ENCODE measurements around the gene ERGIC2. TPM values are rescaled to one million over a fixed set of nuclear protein-coding genes. Genes with fewer than 3 reads are reported as not detected.

Gene ERGIC2
- total RNA-seq, 2 donors from 2014 or later, result 27.9 to 56.8 TPM

GRCh38 chr12:29414368-29414767 lies 33.4 kb upstream of the ERGIC2 start:
- Histone ChIP-seq H3K36me3 (no peaks in the 10 kb centered on the region), H3K4me3 (no peak overlapping the region), H3K9me3 (no peaks in the 10 kb centered on the region), H3K27ac (no peak overlapping the region), H3K27me3 (replicated peaks; ENCODE audit: insufficient read depth) (no peaks in the 10 kb centered on the region), H3K4me1 (replicated peaks) (no peaks in the 10 kb centered on the region)
- no peak for DNase-seq (ENCODE audit: low spot score)
- TF ChIP-seq POLR2A (IDR thresholded peaks at IDR 0.05), result no peak
- TF ChIP-seq CTCF (IDR thresholded peaks at IDR 0.05), result no peak
- no peak for TF ChIP-seq POLR2AphosphoS5 (IDR thresholded peaks at IDR 0.05)
- intact Hi-C loops (cut with DNase I), result no loop called here

- 73% methylated on average over 4 of the region's 4 CpGs for WGBS
- H3K9me3 ChIP-seq, result no peaks in the 10 kb centered on the region
- intact Hi-C loops (cut with DNase I), result no loop called here
- no peaks in the 10 kb centered on the region for H3K27me3 ChIP-seq (replicated peaks; ENCODE audit: insufficient read depth)
- no peak overlapping the region for H3K4me3 ChIP-seq
- TF ChIP-seq CTCF (IDR thresholded peaks at IDR 0.05) (no peak), POLR2A (IDR thresholded peaks at IDR 0.05) (no peak), POLR2AphosphoS5 (IDR thresholded peaks at IDR 0.05) (no peak)
- DNase-seq (ENCODE audit: low spot score), result no peak
- no peaks in the 10 kb centered on the region for H3K4me1 ChIP-seq (replicated peaks)
- H3K27ac ChIP-seq, result no peak overlapping the region
- H3K36me3 ChIP-seq, result no peaks in the 10 kb centered on the region
These were observed 24.6 kb upstream of the ERGIC2 start for GRCh38 chr12:29405561-29405960.

GRCh38 chr12:29403991-29404390 lies 23.0 kb upstream of the ERGIC2 start:
- H3K27ac ChIP-seq, result no peak overlapping the region
- H3K4me3 ChIP-seq, result no peak overlapping the region
- no peak for TF ChIP-seq CTCF (IDR thresholded peaks at IDR 0.05)
- intact Hi-C loops (cut with DNase I), result no loop called here
- no peaks in the 10 kb centered on the region for H3K27me3 ChIP-seq (replicated peaks; ENCODE audit: insufficient read depth)
- no peaks in the 10 kb centered on the region for H3K9me3 ChIP-seq
- 51% methylated on average over 4 of the region's 4 CpGs for WGBS
- no peaks in the 10 kb centered on the region for H3K36me3 ChIP-seq
- no peaks in the 10 kb centered on the region for H3K4me1 ChIP-seq (replicated peaks)
- no peak for DNase-seq (ENCODE audit: low spot score)

GRCh38 chr12:29402437-29402836 lies 21.5 kb upstream of the ERGIC2 start:
- intact Hi-C loops (cut with DNase I), result no loop called here

GRCh38 chr12:29398495-29398894 lies 17.5 kb upstream of the ERGIC2 start:
- TF ChIP-seq CTCF (IDR thresholded peaks at IDR 0.05), result no peak
- no peak for TF ChIP-seq POLR2AphosphoS5 (IDR thresholded peaks at IDR 0.05)
- no peak for TF ChIP-seq POLR2A (IDR thresholded peaks at IDR 0.05)
- intact Hi-C loops (cut with DNase I), result no loop called here
- DNase-seq (ENCODE audit: low spot score), result no peak
- H3K4me1 ChIP-seq (replicated peaks), result no peaks in the 10 kb centered on the region
- no peak overlapping the region for H3K27ac ChIP-seq
- no peak overlapping the region for H3K4me3 ChIP-seq
- 88% methylated on average over 1 of the region's 1 CpG for WGBS
- H3K36me3 ChIP-seq, result no peaks in the 10 kb centered on the region
- no peaks in the 10 kb centered on the region for H3K9me3 ChIP-seq
- H3K27me3 ChIP-seq (replicated peaks; ENCODE audit: insufficient read depth), result no peaks in the 10 kb centered on the region

More at GRCh38 chr12:29402437-29402836, 21.5 kb upstream of the ERGIC2 start:
- Histone ChIP-seq H3K9me3 (no peaks in the 10 kb centered on the region), H3K27ac (no peak overlapping the region), H3K36me3 (no peaks in the 10 kb centered on the region), H3K4me1 (replicated peaks) (no peaks in the 10 kb centered on the region), H3K27me3 (replicated peaks; ENCODE audit: insufficient read depth) (no peaks in the 10 kb centered on the region), H3K4me3 (no peak overlapping the region)
- no peak for DNase-seq (ENCODE audit: low spot score)
- no peak for TF ChIP-seq CTCF (IDR thresholded peaks at IDR 0.05)
